HG03460 (cell line): ENCODE results near the gene KRT74.

ENCODE experiments used
- ATAC-seq: cut with Tn5 transposase; IDR thresholded peaks from one replicate; pipeline ENCODE4 v1.9.1; 2021; ENCODE audit not compliant: unreplicated experiment

The KRT74 gene

DNA sequence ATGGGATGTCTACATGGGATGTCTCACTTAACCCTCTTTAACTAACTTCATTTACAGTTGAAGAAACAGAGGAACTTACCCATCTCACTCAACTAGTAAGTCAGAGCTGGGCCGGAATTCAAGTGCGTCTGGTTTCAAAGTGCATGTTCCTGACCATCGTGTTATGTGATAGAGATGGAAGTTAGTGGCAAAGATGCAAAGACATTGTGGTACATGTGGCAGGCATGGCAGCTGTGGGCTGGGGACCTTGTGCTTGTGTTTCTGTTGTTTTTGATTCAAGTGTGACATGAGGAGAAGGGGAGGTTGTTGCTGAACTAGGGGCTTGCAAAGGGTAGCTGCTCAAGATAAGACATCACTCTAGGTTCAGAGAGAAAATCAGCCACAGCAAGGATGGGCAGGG, 2.3 kb upstream of the KRT74 start:
- no peak for ATAC-seq

DNA sequence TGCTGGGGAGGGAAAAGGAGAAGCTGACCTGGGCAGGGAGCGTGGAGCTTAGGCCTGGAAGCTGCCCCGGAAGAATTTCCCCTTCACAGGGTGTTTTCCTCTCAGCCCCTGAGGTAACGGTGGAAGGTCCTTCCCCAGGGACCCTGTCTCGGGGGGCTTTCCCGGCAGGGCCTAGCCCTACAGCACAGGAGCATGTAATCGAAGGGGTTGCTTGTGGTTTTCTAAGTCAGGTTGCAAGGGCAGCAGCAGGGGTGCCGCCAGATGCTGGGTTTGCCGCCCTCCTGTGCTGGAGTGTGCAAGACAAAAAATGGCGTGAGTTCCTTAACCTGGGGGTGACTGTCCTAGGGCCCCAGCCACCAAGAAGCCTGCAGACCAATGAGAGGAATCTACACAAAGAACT, 1.6 kb upstream of the KRT74 start:
- ATAC-seq: no peak

DNA sequence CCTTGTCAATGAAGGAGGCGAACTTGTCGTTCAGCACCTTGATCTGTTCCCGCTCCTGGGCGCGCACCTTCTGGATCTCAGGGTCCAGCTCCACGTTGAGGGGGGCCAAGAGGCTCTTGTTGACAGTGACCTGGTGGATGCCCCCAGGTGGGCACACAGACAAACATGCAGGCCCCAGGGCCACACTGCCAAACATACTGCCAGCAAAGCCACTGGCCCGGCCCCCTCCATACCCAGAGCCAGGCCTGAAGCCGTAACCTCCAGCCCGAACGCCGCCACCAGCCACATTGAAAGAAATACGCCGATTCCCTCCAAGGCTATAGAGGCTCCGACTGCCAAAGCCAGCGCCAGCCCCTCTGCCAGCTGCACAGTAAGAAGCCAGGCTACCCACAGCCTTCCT, 337 bp downstream of the KRT74 start:
- ATAC-seq: no peak

DNA sequence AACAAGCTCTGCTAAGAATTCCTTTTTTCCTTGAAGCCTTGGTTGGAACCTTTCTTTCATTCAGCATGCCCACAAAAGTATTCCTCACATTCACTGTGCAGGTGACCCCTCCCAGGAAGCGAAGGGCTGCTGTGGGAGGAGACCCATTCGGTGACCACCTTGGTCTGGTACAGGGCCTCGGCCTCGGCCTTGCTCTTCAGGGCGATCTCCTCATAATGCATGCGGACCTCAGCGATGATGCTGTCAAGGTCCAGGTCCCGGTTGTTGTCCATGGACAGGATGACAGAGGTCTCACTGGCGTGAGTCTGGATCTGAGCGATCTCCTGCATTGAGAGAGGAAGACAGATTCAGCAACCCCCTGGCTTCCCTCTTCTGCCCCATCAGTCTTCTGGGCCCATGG, 3.1 kb downstream of the KRT74 start:
- ATAC-seq: no peak

DNA sequence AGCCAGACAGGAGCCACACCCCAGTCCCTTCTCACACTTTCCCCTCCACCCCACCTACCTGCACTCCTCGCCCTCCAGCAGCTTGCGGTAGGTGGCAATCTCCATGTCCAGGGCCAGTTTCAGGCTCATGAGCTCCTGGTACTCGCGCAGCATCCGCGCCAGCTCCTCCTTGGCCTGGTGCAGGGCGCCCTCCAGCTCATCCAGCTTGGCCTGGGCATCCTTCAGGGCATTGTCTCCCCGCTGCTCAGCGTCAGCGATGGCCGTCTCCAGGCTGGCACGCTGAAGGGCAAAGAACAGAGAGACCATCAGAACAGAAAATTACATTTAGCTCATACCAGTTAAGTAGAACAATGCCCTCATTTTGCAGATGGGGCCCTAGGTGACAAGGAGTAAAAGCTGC, 5.5 kb downstream of the KRT74 start:
- no peak for ATAC-seq

DNA sequence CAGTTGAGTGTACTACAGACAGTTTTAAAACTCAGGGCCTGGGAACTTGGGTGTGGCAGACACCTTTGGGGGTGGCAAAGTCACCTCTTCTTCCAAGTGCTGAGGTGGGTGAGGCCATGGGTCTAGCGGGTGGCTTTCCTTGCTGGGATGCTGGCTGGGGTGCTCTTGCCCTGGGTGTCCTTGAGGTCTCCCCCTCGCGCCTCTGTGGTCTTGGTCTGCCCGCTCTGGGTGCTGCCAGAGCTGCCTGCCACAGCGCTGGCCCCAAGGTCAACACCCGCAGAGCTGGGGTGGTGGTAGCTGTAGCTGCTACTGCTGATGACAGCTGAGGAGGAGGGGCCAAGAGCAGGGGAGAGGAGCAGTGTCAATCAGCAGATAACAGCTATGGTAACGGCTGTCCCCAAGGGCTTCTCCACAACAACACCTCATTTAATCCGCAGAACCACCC, 6.8 kb downstream of the KRT74 start:
- no peak for ATAC-seq

DNA sequence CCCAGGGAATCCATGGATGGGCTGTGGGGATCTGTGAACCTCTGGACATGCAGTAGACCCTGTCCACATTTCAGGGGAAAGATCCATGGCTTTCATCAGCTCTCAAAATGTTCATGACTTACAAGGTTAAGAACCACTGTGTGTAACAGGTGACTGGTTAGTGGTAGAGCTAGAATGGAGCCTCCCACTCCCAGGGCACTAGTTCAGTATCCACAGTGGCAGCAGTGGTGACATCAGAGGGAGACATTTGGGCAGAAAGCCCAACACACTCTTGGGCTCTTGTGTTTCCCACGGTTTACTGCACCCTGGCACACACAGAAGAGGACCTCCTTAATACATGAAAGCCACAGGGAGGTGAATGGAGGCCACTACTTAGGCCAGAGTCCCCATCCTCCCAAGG, 9.1 kb downstream of the KRT74 start:
- no peak for ATAC-seq

DNA sequence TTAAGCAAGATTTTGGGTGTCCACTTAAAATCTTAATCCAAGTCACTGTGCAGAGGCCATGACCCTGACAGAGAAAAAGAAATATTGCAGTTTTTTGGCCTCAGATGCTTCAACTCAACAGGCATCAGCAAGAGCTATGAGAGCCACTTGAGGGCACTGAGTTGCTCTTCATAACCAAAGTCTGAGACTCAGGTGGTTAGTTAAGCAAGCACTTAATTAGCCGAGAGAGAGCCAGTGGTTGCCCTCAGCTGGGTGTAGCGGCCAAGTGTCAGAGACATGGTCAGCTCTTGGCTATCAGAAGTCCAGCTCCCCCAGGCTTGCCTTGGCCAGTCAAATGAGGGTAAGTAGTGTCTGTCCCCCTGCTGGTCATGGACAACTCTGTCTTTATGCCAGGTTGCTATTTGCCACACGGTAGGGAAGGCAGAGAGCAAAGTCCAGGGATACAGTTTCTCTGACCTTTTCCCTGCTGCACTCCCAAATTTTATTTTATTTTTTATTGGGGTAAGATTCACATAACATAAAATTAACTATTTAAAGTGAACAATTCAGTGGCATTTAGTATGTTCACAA, 11.7 kb downstream of the KRT74 start:
- no peak for ATAC-seq

DNA sequence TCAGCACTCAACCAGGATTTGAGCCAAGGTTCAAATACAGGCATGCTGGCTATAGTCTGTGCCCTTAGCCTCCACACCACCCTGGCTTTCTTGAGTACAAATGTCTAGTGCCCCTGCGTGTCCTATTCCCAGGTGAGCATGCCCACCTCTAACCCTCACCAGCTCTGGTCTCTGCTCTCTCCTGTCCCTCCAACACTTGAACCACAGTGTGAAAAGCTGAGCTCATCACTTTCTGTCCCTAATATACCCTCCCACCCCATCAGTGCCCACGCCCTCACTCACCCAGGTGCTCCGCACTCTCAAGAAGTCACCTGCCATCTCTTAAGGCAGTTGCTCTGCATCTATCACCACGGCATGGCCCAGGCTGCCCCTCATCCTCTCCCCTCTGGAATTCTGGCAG, 13.7 kb downstream of the KRT74 start:
- no peak for ATAC-seq

DNA sequence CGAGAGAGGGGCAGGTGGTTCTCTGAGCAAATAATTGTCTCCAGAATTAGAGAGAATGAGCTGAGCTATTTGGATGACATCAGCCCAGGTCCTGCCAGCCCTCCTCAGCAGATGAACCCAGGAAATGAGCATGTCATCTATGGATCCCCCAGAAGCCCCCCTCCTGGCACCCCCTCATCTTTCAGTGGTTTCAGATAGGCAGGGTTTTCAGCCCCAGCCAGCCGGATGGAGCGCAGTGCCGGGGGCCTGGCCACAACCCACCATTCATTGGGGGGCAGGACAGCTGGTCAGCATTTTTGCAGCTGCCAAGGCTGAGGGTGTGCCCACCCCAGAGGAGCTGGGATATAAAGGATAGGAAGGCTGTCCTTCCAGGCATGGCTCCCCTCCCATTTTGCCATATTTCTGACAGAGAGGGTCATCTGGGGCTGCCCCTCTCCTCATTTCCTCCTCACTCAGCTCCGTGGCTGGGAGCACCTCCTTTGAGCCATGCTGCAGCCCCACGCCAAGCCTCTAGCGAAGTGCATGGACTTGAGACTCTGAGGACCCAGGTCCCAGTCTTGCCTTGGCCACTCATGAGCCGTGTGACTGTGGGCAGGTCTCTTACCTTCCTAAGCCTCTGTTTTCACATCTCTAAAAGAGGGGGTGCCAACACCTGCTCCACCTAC, 14.7 kb downstream of the KRT74 start:
- ATAC-seq: no peak

DNA sequence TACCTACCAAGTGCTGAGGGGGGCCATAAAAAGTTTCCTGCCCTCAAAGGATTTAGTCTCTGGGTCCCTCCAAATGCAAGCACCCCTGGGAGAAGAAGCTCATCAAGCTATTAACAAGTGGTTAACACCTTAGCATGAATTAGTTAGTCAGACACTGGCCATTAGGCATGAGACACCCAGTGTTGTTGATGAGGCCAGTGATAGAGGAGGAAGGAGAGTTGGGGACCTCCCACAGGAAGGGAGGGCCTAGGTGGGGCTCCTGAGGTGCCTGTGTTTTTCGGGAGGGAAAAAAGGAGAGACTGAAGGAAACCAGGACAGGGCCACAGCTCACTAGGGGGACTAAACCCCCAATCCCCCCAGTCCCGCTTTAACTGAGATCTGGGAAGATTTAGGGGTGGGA, 16.2 kb downstream of the KRT74 start:
- ATAC-seq: no peak

DNA sequence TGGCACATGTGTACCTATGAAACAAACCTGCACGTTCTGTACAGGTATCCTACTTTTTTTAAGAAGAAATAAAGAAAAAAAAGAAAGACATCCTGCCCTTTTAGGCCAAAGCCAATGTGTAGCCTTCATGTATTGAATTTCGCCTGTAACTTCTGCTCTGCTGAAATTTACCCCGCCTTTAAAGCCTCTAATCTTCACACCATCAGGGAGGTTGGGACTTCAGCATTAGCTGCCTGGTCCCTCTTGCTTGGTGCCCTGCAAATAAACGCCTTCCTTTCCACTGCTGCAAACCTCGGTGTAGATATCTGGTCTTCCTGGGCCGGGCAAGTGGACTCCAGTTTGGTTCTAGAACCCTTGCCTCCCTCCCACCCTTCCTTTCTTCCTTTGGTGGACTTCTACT, 18.1 kb downstream of the KRT74 start:
- ATAC-seq: no peak

DNA sequence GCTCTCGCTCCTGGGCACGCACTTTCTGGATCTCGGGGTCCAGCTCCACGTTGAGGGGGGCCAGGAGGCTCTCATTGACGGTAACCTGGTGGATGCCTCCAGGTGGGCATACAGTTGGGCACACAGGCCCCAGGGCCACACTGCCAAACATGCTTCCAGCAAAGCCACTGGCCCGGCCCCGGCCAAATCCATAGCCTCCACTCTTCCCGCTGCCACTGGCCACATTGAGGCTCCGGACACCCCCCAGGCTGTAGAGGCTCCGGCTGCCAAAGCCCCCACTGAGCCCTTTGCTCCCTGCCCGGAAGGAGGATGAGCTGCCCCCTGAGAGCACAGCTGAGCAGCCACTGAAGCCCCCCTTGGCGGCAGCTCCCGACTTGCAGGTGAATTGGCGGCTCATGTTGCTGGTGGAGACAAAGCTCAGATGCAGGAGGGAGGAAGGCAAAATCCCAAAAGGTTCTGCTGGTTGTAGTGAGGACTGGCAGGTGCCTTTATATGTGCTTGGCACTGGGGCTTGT, 20.9 kb downstream of the KRT74 start, which contains the start of gene KRT71:
Gene KRT71, minus strand, starts transcription at position 465 of the 515 bp plus-strand sequence. Its CDS starts 68 bp downstream, at position 397.
- no peak for ATAC-seq

DNA sequence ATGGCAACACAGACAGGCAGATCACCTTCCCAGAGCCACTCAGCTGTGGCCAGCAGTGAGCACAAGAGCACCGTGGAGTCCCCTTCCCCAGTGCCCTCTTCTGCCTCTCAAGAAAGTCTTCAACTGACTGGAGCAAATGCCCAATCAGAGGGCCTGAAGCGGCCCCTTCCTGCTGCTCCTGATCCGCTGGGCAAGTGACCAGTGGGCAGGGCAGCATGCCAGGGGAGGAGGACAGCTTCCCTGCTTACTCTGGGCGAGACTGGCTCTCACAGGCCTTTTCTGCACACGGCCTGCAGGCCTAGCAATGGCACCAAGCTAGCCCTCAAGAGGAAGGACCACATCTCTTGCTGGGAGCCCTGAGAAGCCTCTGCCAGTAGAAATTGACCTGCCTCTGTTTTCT, 21.6 kb downstream of the KRT74 start:
- no peak for ATAC-seq

DNA sequence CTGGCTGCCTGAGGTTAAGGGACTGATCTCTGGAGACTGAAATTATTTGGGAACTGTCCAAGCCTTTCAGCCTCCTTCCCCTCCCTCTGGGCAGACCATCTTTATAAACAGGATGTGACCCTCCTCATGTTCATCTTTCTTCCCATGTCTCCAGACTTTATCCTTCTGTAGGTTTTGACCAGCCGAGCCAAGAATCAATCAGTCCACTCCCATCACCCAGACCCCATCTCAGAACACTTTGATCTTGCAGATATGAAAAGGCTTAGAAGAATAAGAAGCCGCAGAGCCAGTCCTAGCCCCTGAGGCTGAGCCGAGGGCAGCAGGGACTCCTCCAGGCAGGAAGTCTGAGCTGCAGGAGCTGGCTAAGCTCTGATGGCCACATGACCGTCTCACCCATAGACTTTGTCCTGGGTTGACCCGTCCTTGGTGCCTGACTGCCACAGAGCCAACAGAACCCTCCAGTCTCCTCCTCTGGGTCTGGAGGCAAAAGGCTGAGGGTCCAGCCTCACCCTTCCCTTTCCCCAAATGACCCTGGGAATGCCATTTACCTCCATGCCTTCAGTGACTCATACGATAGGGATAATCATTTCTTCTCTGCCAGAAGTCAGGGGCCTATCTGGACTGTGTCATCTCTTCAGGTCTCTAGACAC, 22.3 kb downstream of the KRT74 start:
- no peak for ATAC-seq

DNA sequence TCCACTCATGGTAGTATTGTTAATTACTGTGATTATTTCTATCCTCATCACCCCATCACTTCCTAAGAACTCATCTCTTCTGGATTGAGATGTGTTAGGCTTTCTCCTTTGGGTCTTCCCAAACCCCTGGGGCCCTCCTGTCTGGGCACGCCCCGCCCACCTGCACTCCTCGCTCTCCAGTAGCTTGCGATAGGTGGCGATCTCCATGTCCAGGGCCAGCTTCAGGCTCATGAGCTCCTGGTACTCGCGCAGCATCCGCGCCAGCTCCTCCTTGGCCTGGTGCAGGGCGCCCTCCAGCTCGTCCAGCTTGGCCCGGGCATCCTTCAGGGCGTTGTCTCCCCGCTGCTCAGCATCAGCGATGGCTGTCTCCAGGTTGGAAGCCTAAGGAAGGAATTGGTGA, 27.5 kb downstream of the KRT74 start:
- no peak for ATAC-seq

DNA sequence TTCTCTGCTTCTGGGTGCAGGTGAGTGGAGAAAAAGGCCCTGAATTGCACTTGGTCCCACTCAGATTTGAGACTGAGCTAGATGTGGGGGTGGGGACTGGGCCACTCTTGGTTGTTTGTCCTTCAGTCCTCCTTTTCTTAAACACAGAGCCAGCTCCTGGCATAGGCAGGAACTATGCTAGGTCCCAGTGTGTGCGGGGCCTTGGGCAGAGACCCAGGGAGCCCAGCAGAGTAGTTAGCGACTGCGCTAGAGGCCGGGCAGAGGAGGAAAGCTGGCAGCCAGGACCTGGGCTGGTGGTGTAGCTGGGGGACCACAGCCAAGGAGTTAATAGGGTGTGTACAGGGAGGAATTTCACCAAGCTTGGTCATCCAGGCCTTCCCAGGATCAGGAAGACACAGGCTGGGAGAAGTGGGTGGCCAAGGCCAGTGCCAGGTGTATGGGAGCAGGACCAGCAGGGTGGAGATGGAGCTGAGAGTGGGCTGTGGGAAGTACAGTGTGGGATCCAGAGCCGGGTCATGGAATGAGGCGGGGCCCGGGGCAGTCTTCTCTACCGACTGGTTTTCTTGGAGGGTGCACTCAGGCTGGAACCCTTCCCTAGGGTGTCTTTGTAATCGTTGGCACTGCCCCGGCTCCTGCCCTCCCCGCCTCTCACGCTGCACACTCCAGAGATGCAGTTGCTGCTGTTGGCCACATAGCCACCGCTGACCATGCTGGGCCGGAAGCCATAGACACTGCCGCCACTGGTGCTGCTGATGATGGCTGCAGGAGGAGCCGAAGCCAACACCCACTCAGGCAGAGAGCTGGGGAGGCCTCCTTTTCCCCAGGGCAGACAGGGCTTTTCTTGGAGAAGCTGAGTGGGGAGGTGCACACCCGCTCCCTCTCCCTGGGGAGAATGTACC, 29.4 kb downstream of the KRT74 start:
- no peak for ATAC-seq

DNA sequence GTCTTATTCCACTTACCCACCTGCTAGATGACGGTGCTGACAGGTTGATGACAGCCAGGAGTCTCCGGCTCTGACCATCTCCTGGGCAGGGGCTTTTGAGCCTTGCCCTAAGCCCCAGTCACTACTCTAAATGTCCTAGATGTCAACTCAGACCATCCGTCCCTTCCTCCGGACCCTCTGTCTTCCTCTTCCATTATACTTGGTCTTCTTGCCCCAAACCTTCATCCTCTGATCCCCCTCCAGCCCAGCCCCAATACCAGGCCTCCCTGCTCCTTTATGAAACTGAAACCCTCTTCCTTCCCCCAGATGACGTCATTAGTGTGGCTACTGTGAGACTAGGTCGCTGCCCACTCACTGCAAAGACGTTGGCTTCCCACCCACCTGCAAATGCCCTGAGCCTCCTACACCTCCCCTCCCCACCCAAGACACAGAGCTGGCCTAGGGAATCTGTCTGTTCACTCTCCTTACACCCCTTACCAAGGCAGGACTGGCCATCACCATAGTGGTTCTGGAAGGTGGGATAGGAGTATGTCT, 30.8 kb downstream of the KRT74 start:
- no peak for ATAC-seq

DNA sequence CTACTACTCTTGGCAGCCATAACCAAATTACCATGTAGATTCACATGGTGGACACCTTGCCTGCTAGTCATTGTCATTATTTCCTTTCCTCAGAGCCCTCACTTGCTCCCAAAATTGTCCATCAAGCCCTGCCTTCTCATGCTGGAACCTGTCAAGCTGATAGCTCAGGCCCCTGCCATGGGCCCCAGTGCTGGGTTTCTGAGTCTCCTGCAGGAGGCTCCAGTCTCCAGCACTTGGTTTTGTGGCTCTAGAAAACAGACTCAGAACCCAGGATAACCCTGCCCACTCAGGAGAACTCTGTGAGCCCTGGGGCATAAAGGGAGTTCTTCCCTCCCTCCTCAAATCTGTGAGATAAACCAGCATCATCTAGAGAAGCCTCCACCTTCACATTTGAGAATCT, 31.5 kb downstream of the KRT74 start:
- no peak for ATAC-seq

DNA sequence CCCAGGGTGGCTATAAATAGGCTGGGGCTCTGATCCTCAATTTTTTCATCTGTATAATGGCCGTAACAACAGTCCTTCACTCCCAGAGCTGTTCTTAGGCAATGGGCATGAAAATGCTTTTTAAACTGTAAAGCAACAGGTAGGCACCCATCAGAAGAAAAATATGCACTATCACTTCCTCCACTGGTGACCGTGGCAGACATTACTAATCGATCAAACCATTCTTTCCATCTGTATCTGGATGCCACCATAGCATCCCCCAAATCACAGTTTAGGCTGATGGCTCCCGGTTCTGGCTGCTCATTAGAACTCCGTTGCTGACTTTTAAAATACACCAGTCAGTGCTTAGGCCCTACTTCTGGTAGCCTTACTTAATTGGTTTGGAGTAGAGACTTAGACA, 31.9 kb downstream of the KRT74 start:
- no peak for ATAC-seq

DNA sequence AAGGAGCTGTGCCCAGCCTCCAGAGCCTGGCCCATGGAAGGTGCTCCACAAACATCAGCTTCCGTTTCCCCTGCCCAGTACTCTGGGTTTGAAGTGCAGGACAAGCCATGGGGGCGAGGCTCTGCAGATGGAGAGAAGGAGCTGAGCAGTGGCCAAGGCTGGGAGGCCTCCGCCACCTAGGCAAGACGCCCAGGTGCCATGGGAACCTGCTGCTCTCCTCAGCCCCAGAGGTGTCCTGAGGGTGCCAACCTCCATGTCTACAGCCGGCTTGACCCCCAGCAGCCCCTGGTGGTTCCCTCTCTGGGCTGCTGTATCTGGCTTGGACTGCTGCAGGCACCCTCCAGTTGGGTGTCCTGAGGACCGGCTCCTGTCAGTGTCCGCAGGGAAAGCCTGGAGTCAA, 33.1 kb downstream of the KRT74 start:
- ATAC-seq: no peak
